Fibroblast of gingiva (primary cell): ENCODE data around the gene POC1A.
A peak's percentile ranks its signal among the peaks of the same experiment; 100 is the strongest.

ENCODE experiments used
- DNase-seq: peaks from one replicate; pipeline ENCODE4 v3.0.0-alpha.2; 2011; ENCODE audit warnings: low read depth

Gene POC1A

DNA sequence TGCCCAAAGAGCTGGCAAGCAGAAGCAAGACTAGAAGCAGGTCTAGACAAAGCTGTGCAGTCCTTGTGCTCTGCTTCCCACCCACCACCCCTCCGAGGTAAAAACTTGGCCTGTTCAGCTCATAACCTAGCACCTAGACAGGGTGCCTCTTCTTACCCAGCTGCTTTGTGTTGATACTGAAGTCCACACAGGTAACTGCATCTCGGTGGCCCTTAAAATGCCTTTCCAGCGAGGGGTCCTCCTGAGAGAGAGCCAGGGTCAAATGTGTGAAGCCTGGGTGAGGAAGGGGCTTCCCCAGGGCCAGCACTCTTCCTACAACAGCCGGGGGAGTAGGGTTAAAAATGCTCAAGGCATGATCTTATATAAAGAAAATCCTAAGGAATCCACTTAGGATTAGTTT, 3.4 kb downstream of the POC1A start:
- DNase-seq: no peak

DNA sequence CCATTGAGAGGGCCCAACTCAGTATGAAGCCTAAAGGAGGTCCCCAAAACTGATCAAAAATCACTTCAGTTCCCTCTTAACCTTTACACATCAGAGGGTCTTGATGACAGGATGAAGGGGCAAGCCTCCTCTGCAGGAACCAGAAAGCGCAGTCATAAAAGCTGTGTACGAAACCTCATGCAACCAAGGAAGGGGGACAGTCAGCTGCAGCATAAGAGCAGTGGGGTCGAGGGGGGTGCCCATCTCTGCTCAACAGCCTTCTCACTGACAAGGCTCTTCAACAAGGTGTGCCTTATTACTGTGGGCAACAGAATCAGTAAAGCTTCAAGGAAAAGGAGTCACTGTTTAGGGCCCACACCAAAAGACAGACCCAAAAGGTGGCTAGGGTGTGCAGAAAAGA, 3.9 kb downstream of the POC1A start:
- no peak for DNase-seq

DNA sequence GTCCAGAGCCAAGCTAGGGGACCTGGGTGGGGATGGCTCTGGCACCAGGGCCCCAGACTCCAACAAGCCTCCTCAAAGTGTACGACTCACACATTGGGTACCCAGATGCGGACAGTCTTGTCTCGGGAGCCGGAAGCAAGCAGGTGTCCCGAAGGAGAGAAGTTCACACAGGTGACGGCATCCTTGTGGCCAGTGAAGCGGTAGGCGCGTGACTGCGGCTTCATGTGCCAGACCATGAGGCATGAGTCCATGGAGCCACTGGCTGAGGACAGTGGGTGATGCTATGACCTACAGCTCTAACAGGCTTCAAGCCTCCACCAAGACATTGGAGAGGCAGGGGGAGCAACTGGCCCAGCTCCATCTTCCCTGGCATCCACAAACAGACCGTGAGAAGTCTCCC, 4.5 kb downstream of the POC1A start:
- no peak for DNase-seq

DNA sequence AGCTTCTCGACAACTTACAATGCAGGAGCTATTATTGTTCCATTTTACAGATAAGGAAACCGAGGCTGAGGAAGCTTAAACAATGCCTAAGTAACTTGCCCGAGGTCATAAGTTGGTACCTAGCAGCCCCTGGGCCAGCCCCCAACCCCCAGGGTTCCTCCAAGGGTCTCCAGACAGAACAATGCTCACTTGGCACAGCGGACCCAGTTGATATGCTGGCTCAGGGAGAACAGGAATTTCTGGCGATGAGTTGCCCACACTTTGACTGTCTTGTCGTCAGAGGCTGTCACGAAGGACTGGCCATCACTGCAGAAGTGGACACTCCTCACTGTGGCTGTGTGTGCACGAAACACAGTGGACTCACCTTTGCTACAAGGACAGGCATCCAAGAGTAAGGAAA, 5.2 kb downstream of the POC1A start:
- DNase-seq: no peak

DNA sequence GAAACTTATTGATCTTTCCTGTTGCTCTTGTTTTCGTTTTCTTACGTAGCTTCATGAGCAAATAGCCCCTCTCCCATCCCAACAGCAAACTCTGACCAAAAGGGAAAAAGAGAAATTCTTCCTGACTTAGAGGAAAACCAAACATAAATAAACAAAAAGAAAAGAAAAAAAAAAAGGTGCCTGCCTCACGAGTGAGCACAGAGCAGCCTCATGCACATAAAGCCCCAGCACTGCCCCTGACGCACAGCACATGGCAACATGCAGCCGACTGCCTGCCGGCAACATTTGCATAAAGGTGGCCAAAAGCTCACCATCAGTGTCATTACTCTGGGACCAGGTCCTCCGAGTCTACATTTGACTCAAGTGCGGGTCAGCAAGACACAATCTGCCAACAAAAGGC, 6.4 kb downstream of the POC1A start:
- DNase-seq: no peak

DNA sequence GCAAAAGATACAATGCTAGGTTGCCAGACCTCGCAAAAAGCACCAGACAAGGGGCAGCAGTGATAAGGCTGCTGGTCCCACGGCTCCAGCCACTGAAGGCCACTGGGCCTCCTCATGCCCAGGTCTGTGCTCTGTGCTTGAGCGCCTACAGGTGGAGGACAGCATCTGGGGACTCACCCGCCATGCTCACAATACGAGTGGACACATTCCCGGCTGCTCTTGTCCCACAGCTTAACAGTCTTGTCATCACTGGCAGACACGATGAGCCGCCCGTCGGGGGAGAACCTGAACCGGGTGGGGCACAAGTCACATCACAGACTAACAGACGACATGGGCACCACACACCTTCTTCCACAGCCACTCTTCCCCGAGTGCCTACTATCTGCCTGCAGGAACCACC, 7.4 kb downstream of the POC1A start:
- no peak for DNase-seq

DNA sequence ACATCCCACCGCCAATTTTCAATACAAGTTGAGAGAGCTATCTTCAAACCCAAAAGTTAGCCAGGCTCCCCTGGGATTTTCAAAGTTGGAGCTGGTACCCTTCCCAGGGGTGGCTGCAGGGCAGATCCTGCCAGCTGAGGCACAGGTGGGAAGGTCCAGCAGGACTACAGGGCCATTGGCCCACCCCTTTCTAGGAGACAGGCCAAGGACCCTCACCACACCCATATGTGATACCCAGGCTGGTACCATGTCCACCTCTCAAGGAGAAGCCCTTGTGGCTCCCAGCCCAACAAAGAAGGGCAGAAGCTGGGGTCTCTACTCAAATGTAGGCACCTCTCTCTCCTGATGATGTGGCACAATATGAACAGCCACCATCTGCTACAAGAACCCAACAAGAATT, 8.0 kb downstream of the POC1A start:
- no peak for DNase-seq

DNA sequence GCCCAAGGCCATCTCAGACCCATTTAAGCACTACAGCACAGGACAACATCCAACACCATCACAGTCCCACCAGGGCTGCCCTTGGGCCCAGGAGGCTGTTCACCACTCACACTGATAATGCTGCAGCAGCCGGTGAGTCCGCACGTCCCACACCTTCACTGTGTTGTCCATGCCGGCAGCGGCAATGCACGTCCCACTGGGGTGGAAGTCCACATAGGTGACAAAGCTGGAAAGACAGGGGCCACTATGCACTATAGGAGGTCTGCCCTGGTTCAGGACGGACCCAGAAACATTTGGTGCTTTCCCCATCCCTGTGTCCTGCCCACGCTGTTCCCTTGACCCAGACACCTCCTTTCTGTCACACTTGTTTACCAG, 8.5 kb downstream of the POC1A start:
- DNase-seq: no peak

DNA sequence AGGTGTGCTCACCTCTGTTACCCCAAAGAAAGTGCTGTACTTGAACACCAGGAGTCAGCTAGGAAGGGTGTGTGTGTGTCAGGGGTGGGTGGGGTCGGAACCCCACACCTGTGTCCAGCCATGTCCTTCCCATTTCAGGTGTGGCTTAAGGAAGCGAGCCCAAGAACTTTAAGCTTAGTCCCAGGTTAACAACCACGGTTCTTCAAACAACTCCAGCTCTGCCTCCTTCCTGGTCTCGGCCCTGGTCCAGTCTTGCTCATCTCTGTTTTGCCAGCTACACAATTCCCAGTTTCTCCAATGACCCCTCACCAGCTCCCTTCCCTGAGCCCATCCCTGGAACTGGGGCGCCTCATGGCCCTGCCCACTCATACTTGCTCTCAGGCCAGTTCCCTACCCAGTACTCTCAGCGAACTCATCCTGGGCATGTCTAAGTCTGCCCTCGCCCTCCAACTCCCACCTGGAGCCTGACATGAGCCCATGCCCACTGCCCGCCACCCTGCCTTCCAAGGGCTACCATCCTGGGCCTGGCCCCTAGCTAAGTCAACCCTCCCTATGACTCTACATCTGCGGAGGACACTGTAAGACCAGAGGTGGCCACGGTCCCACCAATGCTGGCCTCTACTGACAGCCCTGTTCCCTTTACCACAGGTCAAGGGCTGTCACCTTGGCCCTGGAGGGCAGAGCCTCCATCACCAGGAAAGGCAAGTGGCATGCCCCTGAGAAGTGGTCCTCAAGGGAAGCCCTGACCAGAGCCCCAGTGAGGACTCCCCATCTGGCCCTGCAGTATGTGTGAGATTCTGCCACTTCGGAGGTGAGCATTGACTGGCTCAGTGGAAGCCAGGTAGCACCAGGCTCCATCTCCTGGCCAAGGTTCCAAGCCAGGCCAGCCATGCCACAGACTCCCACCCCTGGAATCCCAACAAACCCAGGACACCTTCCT, 9.2 kb downstream of the POC1A start:
- no peak for DNase-seq

DNA sequence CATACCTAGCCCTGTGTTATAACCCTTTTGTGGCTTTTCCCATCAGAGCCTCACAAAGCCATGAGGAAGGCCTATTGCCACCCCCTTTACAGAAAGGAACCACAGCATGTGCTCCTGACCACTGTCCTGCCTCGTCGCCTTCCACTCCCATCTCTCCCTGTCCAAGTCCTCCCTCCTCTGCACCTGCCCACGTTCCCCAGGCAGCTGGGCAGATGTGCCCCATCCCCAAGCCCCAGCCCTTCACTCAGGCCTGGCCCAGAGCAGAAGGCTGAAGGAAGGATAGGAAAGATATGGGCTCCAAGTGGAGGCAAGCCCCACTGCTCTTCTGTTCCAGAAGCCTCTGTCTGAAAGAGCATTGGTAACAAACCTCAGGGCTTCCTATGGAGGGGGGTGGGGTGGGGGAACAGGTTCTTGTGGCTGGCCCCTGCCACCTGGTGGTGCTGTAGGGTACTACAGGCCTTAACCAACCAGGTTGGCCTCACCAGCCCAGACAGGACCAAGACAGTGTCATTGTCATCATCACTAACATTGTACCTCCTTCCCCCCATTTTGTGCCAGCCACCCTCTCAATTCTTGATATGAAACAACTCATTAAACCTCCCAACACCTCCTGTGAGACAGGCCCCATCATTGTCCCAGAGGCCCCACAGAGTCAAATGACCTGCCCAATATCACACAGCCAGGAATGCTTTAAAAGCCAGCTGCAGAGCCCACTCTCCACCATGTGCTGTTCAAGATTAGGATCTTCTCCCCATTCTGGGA, 10.0 kb downstream of the POC1A start:
- DNase-seq: peak; percentile 73

DNA sequence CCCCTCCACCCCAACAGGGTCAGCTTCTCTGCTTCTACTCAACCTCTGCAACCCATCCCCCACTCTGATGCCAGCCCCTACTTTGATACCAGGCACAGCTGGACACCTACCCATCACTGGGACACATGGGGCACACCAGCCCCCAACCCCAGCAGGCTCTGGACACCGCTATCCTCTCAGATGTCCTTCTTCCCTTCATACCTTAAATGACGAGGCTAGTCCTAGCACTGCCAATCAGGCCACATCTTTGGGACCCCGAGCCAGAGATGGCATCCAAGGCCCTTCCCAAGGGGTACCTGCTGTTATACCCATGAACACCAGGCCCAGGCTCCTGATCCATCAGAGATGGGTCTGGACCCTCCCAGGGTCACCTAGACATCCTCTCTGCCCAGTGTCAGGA, 10.6 kb downstream of the POC1A start:
- no peak for DNase-seq

DNA sequence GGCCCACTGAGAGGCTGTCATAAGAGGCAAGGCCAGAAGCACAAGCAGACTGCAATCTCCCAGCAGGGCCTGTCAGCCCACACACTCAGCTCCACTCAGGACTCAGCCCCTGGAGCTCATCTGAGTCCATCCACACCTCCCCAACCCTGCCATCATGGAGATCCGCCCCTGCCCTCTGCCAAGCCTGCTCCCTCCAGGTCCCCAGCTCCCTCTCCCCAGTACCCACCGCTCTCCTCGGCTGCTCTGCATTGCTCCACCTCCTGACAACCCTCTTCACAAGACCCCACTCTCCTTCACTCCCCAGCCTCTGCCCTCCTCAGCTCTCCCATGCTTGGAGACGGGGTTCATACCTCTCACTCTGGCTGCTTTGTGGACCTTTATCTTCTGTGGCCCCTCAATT, 11.1 kb downstream of the POC1A start:
- DNase-seq: no peak

DNA sequence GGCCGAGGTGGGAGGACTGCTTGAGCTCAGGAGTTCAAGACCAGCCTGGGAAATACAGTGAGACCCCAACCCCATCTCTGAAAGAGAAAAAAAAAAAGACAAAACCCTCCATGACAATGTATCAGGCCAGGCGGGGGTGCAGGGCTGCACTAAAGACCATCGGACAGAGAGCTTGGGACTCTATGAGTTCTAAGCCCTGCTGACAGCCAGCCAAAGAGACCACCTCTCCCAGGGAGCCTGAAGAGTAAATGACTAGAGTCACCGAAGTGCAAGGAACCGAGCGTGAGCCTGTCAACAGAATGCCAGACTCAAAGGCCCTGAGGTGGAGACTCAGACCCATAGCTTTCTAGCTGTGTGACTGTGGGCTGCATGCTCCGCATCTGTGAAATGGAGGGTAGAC, 12.5 kb downstream of the POC1A start:
- DNase-seq: no peak

DNA sequence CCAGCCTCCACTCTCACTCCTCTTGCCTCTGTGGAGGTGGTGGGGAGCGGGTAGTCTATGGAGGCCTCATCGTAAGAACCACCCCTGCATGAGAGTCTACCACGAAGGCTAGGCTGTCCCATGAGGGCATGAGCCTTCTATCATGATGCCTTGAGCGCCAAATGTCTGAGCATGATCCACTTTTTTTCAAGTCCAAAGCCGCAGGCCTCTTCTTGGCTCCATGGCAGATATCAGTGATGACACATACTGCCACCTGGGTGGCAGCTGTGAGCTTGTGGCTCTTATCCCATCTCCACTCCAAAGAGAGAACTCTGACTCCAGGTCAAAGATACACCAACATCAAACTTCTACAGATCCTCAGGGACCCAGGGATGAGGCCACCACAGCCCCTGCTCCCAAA, 13.5 kb downstream of the POC1A start:
- DNase-seq: no peak

DNA sequence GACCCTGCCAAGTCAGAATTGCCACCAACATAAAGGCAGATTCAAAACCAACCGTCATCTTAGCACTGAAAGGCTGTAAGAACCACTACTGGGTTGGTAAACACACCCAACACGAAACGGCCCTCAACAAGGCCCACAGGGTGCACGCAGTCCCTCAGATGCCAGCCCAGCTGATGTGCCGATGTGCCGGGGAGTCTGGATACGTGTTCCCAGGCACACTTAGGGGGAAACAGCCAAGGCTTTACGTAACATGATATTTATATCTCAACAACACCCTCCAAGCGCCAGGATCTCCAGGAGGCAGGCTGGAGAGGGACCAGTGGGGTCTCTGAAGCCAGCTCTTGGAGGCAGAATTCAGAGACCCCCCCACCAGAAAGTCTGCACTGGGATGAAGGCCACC, 14.2 kb downstream of the POC1A start:
- no peak for DNase-seq

DNA sequence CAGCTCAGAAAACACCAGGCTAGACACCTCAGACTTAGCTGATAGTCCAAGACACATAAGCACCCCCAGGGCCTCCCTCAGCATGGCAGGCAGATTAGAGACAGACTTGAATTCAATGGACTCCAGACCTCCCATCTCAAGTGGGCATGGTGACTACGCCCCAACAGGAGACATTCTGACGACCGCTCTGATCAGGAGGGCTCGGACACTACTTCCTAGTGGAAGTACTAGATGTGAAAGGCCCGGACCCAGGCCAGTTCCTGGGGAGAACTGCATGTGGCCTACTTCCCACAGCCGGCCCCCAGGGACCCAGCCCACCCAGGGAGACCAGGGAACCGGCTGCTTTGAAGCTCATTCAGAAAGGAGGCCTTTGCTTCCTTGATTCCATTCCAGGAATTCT, 16.9 kb downstream of the POC1A start:
- DNase-seq: no peak

DNA sequence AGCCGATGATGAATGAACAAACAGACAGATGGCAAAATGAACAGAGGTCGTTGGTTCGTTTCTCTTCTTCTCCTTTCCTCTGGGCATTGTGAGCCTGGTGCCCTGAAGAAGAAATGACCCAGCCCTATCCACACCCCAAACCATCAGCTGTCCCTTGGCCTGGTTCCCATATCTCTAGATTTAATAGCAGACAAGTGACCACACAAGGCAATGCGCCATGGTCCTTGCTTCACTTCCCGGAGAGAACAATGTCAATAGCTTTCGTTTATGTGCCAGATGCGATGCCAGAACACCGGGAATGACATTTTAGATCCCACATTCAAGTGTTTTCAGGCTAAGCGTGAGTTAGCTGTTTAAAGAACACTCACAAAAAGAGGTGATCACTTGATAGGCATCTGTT, 17.7 kb downstream of the POC1A start:
- DNase-seq: peak; percentile 52

DNA sequence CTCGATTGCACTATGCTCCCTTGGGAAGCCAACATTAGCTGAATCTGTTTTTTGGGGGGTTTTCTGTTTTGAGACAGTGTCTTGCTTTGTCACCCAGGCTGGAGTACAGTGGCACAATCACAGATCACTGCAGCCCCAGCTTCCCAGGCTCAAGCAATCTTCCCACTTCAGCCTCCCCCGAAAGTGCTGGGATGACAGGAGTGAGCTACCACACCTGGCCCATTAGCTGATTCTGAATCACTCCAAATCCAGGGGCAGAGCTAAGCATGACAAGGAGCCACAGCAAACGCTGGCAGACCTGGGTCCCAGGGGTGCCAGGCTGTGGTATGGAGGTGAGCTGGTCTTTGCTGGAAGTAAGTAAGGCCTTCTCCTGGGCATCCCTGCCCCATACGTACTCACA, 18.9 kb downstream of the POC1A start:
- no peak for DNase-seq

DNA sequence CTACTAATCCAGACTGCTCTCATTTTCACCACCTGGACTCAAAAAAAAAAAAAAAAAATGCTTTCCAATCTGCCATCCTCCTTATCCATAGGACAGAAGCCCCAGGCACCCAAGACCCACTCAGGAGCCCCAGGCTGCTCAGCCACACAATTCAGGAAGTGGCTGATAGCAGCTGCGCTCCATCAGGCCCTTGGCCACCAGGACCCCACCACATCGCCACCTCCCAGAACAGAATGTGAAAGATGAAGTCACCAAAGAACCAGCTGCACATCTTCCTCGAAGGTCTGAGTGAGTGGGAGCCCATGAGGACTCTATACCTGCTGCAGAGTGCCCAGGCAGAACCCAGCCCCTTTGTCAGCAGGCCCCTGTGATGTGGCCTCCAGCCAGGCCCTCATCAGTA, 19.5 kb downstream of the POC1A start:
- no peak for DNase-seq

DNA sequence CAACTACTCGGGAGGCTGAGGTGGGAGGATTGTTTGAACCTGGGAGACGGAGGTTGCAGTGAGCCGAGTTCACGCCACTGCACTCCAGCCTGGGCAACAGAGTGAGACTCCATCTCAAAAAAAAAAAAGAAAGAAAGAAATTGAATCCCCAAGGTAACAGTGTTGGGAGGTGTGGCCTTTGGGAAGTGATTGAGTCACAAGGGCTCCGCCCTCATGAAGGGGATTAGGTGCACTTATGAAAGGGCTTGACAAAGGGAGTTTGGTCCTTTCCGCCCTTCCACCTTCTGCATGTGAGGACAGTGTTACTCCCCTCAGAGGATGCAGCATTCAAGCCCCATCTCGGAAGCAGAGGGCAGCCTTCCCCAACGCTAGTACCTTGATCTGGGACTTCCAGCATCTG, 21.3 kb downstream of the POC1A start:
- no peak for DNase-seq

DNA sequence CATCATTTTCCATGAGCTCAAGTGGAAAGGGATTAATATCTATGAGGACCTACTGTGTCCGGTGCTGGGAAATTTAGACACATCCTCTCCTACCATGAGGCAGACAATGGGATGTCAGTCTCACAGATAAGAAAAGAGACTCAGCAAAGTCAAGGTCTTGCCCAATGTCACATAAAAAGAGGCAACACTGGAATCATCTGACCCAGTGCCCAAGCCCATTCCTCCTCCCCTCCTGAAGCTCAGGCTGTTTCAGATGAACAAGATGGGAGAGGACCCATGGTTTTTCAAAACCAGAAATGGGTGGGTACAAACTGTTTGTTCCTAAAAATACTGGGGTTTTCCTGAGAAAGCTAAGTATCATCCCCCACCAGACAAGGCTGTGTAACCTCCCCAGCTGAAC, 22.2 kb downstream of the POC1A start:
- DNase-seq: no peak

DNA sequence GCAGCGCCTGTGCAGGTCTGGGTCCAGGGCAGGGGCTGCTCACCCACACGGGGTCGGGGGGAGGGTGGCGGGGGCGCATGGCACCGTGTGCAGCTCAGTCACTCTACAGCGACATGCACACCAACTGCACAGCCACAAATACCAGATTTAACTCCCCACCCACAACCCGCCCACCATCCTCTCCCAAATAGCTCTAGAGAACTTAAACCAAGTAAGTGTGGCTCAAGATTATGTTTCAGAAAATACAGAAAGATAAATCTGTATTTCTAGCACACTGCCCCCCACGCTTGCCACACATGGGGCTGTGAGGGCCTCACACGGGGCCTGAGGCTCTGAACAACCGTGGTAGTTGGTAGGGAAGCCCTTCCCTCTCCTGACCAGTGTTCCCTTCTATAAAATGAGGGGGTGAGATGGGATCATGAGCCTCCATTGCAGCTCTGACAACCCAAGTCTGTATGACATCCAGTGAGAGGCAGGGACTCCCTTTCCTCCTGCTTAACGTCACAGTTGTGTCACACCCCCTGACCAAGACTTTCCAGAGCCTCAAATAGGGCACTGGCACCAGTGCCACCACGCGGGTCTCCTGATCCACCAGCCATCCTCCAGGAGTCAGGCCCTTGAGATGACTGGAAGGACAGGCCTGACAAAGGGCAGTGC, 23.1 kb downstream of the POC1A start:
- no peak for DNase-seq

DNA sequence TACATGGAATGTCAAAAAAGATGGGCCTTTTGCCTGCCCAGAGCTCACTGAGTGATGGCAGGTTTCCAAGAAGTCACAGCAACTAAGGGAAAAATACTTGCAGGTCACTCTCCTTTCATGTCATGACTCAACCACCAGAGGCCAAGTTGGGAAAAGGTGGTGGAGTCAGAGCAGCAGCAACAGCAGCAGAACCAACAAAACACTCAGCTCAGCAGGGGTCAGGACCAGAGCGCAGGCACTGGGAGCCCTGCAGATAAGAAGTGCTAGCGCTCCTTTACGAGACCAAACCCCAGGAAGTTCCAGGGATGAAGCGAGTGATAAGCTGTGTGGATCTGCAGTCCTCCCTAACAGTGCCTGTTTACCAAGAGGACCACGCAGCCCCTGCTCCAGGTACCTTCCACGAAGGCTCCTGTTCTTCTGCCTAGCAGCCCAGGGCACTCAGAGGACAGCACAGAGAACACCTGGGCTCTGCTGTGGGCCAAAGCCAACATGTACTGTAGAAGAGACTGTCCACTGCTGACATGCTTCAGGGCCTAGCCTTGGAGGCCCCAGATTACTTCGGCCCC, 26.0 kb downstream of the POC1A start:
- DNase-seq: peak; percentile 43
